Fibroblast of the aortic adventitia (primary cell): ENCODE results near the gene CAMKK2. TPM values are rescaled to one million over a fixed set of nuclear protein-coding genes. Genes with fewer than 3 reads are reported as not detected.

Experiments
- DNase-seq: peaks from one replicate; pipeline ENCODE4 v3.0.0-alpha.2; 2010; ENCODE audit warnings: low read depth
- H3K4me3 ChIP-seq: 2 replicates; pipeline ENCODE4 v1.5.1; 2011; ENCODE audit warnings: low read depth, mild to moderate bottlenecking, control low read depth, low read length, moderate library complexity
- CTCF ChIP-seq: IDR thresholded peaks from 2 replicates; pipeline ENCODE4 v1.5.1; 2011; ENCODE audit warnings: mild to moderate bottlenecking, low read length, control low read depth, inconsistent platforms; ENCODE audit not compliant: insufficient read depth
- total RNA-seq: library from RNA; depleted of rRNA; stranded (reverse); fragments of >200 nt; gene quantifications from 2 replicates; pipeline ENCODE4 v1.2.3, GENCODE V29; 2012; ENCODE audit warnings: low replicate concordance

CAMKK2 gene
- total RNA-seq: 12.0 and 23.8 TPM in 2 replicates

GRCh38 chr12:121296618-121297434, at the start of gene CAMKK2:
TSS of gene CAMKK2 (minus strand) at chr12:121296709. CDS start at chr12:121274526, 22,183 bp downstream.
- peak; percentile 1 for TF ChIP-seq CTCF
- peak within 1 kb of the TSS; percentile 88 for H3K4me3 ChIP-seq
- DNase-seq: peak; percentile 67

GRCh38 chr12:121345151-121345815, 48.8 kb upstream of the CAMKK2 start:
- DNase-seq: no peak
- TF ChIP-seq CTCF: no peak
- H3K4me3 ChIP-seq: no peak overlapping the region

GRCh38 chr12:121344506-121344905, 48.0 kb upstream of the CAMKK2 start:
- no peak for TF ChIP-seq CTCF
- no peak overlapping the region for H3K4me3 ChIP-seq
- no peak for DNase-seq

- DNase-seq: no peak
- no peak for TF ChIP-seq CTCF
- no peak overlapping the region for H3K4me3 ChIP-seq
Measured at GRCh38 chr12:121337416-121337815, 40.9 kb upstream of the CAMKK2 start.

- H3K4me3 ChIP-seq: no peak overlapping the region
- TF ChIP-seq CTCF: peak; percentile 89
- DNase-seq: peak; percentile 84
Measured at GRCh38 chr12:121334513-121335343, 38.2 kb upstream of the CAMKK2 start.

- H3K4me3 ChIP-seq: no peak overlapping the region
- DNase-seq: no peak
- no peak for TF ChIP-seq CTCF
Measured at GRCh38 chr12:121333747-121334146, 37.2 kb upstream of the CAMKK2 start.
